OCI-LY7 (cell line): Measurements from ENCODE around the gene EML3. TPM values are rescaled to one million over a fixed set of nuclear protein-coding genes. Genes with fewer than 3 reads are reported as not detected.
A peak's percentile ranks its signal among the peaks of the same experiment; 100 is the strongest.

ENCODE experiments used
- BruUV-seq: library from RNA; stranded (reverse); fragments of 400-500 nt; replicated peaks from 2 replicates; lab custom pipeline; 2021; lab: Mats Ljungman, UMichigan
- CTCF ChIA-PET: fragments of 300-600 bp; sonication (Branson Sonifier 250); formaldehyde crosslinking; loops from one replicate; lab custom pipeline; 2022; ENCODE audit warnings: antibody characterized with exemption; ENCODE audit not compliant: unreplicated experiment; lab: Charles Lee
- POLR2A ChIA-PET: fragments of 300-600 bp; sonication (Branson Sonifier 250); formaldehyde crosslinking; loops from one replicate; lab custom pipeline; 2022; ENCODE audit warnings: antibody characterized with exemption; lab: Charles Lee
- DNase-seq: peaks from one replicate; pipeline ENCODE4 v3.0.0-alpha.2; 2015; ENCODE audit warnings: low spot score
- H2AFZ ChIP-seq: fragments of 200-600 bp; sonication (generic), shearing (Covaris generic); 2 replicates; pipeline ENCODE4 v1.6.1; 2014; ENCODE audit warnings: mild to moderate bottlenecking, antibody characterized with exemption, low read length, moderate library complexity
- H3K27ac ChIP-seq: fragments of 200-600 bp; sonication (generic); 2 replicates; pipeline ENCODE4 v1.5.1; 2014; ENCODE audit warnings: mixed run types, low read depth, mild to moderate bottlenecking, moderate library complexity, low read length, inconsistent platforms; ENCODE audit not compliant: poor library complexity, severe bottlenecking
- H3K36me3 ChIP-seq: fragments of 200-600 bp; sonication (generic); 2 replicates; pipeline ENCODE4 v1.6.1; 2014; ENCODE audit warnings: mild to moderate bottlenecking, antibody characterized with exemption, low read length, moderate library complexity, mixed read lengths; ENCODE audit not compliant: insufficient read depth
- H3K4me1 ChIP-seq: fragments of 200-600 bp; sonication (generic); 2 replicates; pipeline ENCODE4 v1.5.1; 2014; ENCODE audit warnings: mild to moderate bottlenecking, low read length; ENCODE audit not compliant: insufficient read depth, poor library complexity, severe bottlenecking
- H3K4me2 ChIP-seq: fragments of 200-600 bp; sonication (generic); 2 replicates; pipeline ENCODE4 v1.6.1; 2014; ENCODE audit warnings: mild to moderate bottlenecking, low read length
- H3K4me3 ChIP-seq: fragments of 200-600 bp; sonication (generic); 2 replicates; pipeline ENCODE4 v1.5.1; 2014; ENCODE audit warnings: mild to moderate bottlenecking, low read depth, low read length; ENCODE audit not compliant: poor library complexity, severe bottlenecking
- H3K79me2 ChIP-seq: fragments of 200-600 bp; sonication (generic); 2 replicates; pipeline ENCODE4 v1.6.1; 2016; ENCODE audit warnings: low read depth, mild to moderate bottlenecking, low read length, moderate library complexity, mixed read lengths; ENCODE audit not compliant: insufficient read depth
- H3K9me2 ChIP-seq: fragments of 200-600 bp; sonication (generic); 2 replicates; pipeline ENCODE4 v1.6.1; 2016; ENCODE audit warnings: mild to moderate bottlenecking, low read length, mixed read lengths; ENCODE audit not compliant: insufficient read depth
- H3K9me3 ChIP-seq: fragments of 200-600 bp; sonication (generic); 2 replicates; pipeline ENCODE4 v1.6.1; 2014; ENCODE audit warnings: mild to moderate bottlenecking, mixed run types, low read length, mixed read lengths
- H4K20me1 ChIP-seq: fragments of 200-600 bp; sonication (generic); 2 replicates; pipeline ENCODE4 v1.6.1; 2014; ENCODE audit warnings: mild to moderate bottlenecking, antibody characterized with exemption, low read length, moderate library complexity, mixed read lengths; ENCODE audit not compliant: insufficient read depth
- CTCF ChIP-seq: fragments of 200-600 bp; sonication (generic); conservative IDR thresholded peaks from 2 replicates; pipeline ENCODE4 v1.5.1; 2014; ENCODE audit warnings: mild to moderate bottlenecking, antibody characterized with exemption, low read length, moderate library complexity, mixed read lengths
- EZH2phosphoT487 ChIP-seq: fragments of 200-600 bp; sonication (generic); IDR thresholded peaks from 2 replicates; pipeline ENCODE4 v1.6.1; 2018; ENCODE audit warnings: low read depth, borderline replicate concordance, mild to moderate bottlenecking, mixed run types, antibody characterized with exemption, low read length, moderate library complexity, mixed read lengths
- intact Hi-C: fragments of 100-400 bp; cut with micrococcal nuclease; formaldehyde crosslinking; loops from one replicate; pipeline ENCODE4 v1.10.0; 2022; ENCODE audit not compliant: unreplicated experiment
- total RNA-seq, 2 experiments: library from RNA; depleted of rRNA in 1 of 2; stranded (reverse); fragments of >200 nt in 1 of 2; shearing (Covaris generic) in 1 of 2; gene quantifications; 2 replicates each; pipeline ENCODE4 v1.2.3, GENCODE V29; 2014 to 2022

Gene EML3
- total RNA-seq, 2 experiments from 2014 or later: 52.8 to 81.6 TPM

- Histone ChIP-seq H3K4me1 (peaks cover 24% of the 10 kb centered on the region), H3K27ac (peak overlapping the region; percentile 87), H3K79me2 (peaks cover 37% of the 10 kb centered on the region), H3K4me2 (peak overlapping the region; percentile 98), H4K20me1 (peaks cover 9% of the 10 kb centered on the region; the same call in 1 of the 2 replicates), H3K4me3 (peak overlapping the region; percentile 98), H3K9me3 (no peaks in the 10 kb centered on the region), H3K9me2 (no peaks in the 10 kb centered on the region), H3K36me3 (peaks cover 84% of the 10 kb centered on the region), H2AFZ (no peak overlapping the region)
- intact Hi-C loops: loop anchor here (2.0 to 10.0 kb wide), 3 partner anchors 65 to 235 kb away; partner anchors contain the start of genes C11orf98, CSKMT, HNRNPUL2 and STX5
- no peak for DNase-seq
- CTCF ChIA-PET: interaction anchor here (0.5 kb wide), 1 partner anchor 7 kb away, joined by 3 read pairs; no protein-coding TSS in a partner anchor
- BruUV-seq: TSS peak; percentile 64
- POLR2A ChIA-PET: interaction anchor here (0.6 to 2.5 kb wide), 6 partner anchors 8 to 1684 kb away, joined by 3 to 37 read pairs (median 4); partner anchors contain the start of genes EEF1G, LBHD1, TUT1 and UQCC3
- TF ChIP-seq EZH2phosphoT487: no peak
- TF ChIP-seq CTCF: no peak
These were observed 12.7 kb downstream of the EML3 start for GRCh38 chr11:62599901-62600300.

- Histone ChIP-seq H3K9me2 (no peaks in the 10 kb centered on the region), H3K36me3 (peaks cover 86% of the 10 kb centered on the region), H3K4me1 (peaks cover 24% of the 10 kb centered on the region), H3K4me3 (peak overlapping the region; percentile 98), H2AFZ (no peak overlapping the region), H3K79me2 (peaks cover 37% of the 10 kb centered on the region), H4K20me1 (peaks cover 9% of the 10 kb centered on the region; the same call in 1 of the 2 replicates), H3K4me2 (peak overlapping the region; percentile 98), H3K27ac (peak overlapping the region; percentile 87), H3K9me3 (no peaks in the 10 kb centered on the region)
- intact Hi-C loops: loop anchor here (10.0 kb wide), 2 partner anchors 126 to 236 kb away; partner anchors contain the start of genes HNRNPUL2, STX5, TEX54 and TTC9C
- ChIA-PET CTCF (no interaction called here), POLR2A (interaction anchor here (0.6 to 1.1 kb wide), 4 partner anchors 73 to 1683 kb away, joined by 3 to 4 read pairs (median 3); partner anchors contain the start of genes LBHD1 and UQCC3)
- no TSS peak for BruUV-seq
- TF ChIP-seq EZH2phosphoT487: no peak
- TF ChIP-seq CTCF: no peak
- DNase-seq: peak; percentile 99
These were observed 13.4 kb downstream of the EML3 start for GRCh38 chr11:62599069-62599696.
